ENCODE results near the gene RBM12.

- TF ChIP-seq POLR2A (IDR thresholded peaks at IDR 0.05; ENCODE audit: low read depth, low read length), result no peak
- no peak for TF ChIP-seq POLR2AphosphoS5 (IDR thresholded peaks at IDR 0.05; ENCODE audit: low read depth, low read length)
Measured at GRCh38 chr20:35636095-35636494, 28.6 kb downstream of the RBM12 start.

All from GM12891 (cell line).